Neural progenitor cell (in vitro differentiated cells): ENCODE results near the gene SLC6A12.

Experiments
- CTCF ChIP-seq: fragments of 200-600 bp; sonication (generic); IDR thresholded peaks from 2 replicates; pipeline ENCODE4 v1.5.1; 2017; ENCODE audit warnings: antibody characterized with exemption, mild to moderate bottlenecking
- EZH2phosphoT487 ChIP-seq: fragments of 200-600 bp; sonication (generic); IDR thresholded peaks from 2 replicates; pipeline ENCODE4 v1.6.1; 2017; ENCODE audit warnings: antibody characterized with exemption

GRCh38 chr12:225012-225411 is 11.1 kb upstream of the SLC6A12 start:
- TF ChIP-seq CTCF (no peak), EZH2phosphoT487 (no peak)
